CD4-positive, alpha-beta T cell (primary cell): ENCODE results near the gene UGT3A1. TPM values are rescaled to one million over a fixed set of nuclear protein-coding genes. Genes with fewer than 3 reads are reported as not detected.
"Not testable (repeated sequence)": the region's sequence is repeated elsewhere in the genome, so short reads cannot be mapped to it uniquely, and the experiment has no call there.

Source experiments
- ATAC-seq: fragments of 200-7000 bp; cut with Tn5 transposase; one replicate; pipeline ENCODE4 v1.10.0; 2022; ENCODE audit warnings: mild to moderate bottlenecking; ENCODE audit not compliant: poor library complexity
- CTCF ChIA-PET: fragments of 350-600 bp; sonication (Branson Sonifier 250); formaldehyde crosslinking; loops from one replicate; lab custom pipeline; 2021; ENCODE audit warnings: antibody characterized with exemption, inconsistent platforms; lab: Charles Lee
- POLR2A ChIA-PET: fragments of 350-600 bp; sonication (Branson Sonifier 250); formaldehyde crosslinking; loops from one replicate; lab custom pipeline; 2021; ENCODE audit warnings: antibody characterized with exemption, inconsistent platforms; lab: Charles Lee
- DNase-seq, 14 experiments: peaks; one replicate each; pipeline ENCODE4 v3.0.0-alpha.2; 2013 to 2020; ENCODE audit warnings: mixed read lengths in 2 of 14
- H3K27ac ChIP-seq, 2 donors: one replicate each; pipeline versions ENCODE4 v1.5.1 to v1.7.0; 2013; ENCODE audit warnings: low read length in 2 of 2, low read depth in 1 of 2, mild to moderate bottlenecking in 1 of 2
- H3K27me3 ChIP-seq, 2 experiments: 1 replicate in 1 of 2; 2 replicates in 1 of 2; pipeline versions ENCODE4 v1.6.1 to v1.7.0; 2013; ENCODE audit warnings: low read length in 2 of 2, control low read depth in 1 of 2, mild to moderate bottlenecking in 1 of 2, moderate library complexity in 1 of 2; ENCODE audit not compliant: insufficient read depth in 2 of 2, control insufficient read depth in 1 of 2
- H3K36me3 ChIP-seq: one replicate; pipeline ENCODE4 v1.6.1; 2013; ENCODE audit warnings: low read length, control low read depth; ENCODE audit not compliant: insufficient read depth
- H3K4me1 ChIP-seq: one replicate; pipeline ENCODE4 v1.6.1; 2013; ENCODE audit warnings: low read length, control low read depth; ENCODE audit not compliant: insufficient read depth
- H3K4me3 ChIP-seq: one replicate; pipeline ENCODE4 v1.5.1; 2013; ENCODE audit warnings: mild to moderate bottlenecking, low read length, moderate library complexity
- H3K9me3 ChIP-seq, 2 experiments: 1 replicate in 1 of 2; 2 replicates in 1 of 2; pipeline versions ENCODE4 v1.6.1 to v1.7.0; 2013; ENCODE audit warnings: low read length in 2 of 2, mild to moderate bottlenecking in 2 of 2, control low read depth in 1 of 2, moderate library complexity in 1 of 2; ENCODE audit not compliant: control insufficient read depth in 1 of 2, insufficient read depth in 1 of 2
- H3K27ac Mint-ChIP-seq: one replicate; pipeline ENCODE4 v1.8.0; 2020; ENCODE audit warnings: mixed read lengths
- H3K27me3 Mint-ChIP-seq: one replicate; pipeline ENCODE4 v1.8.0; 2021; ENCODE audit warnings: mixed read lengths
- H3K36me3 Mint-ChIP-seq: one replicate; pipeline ENCODE4 v1.8.0; 2021; ENCODE audit warnings: low read depth, mixed read lengths
- H3K4me1 Mint-ChIP-seq: one replicate; pipeline ENCODE4 v1.8.0; 2021; ENCODE audit warnings: low read depth, mixed read lengths
- H3K4me3 Mint-ChIP-seq: one replicate; pipeline ENCODE4 v1.8.0; 2020; ENCODE audit warnings: mild to moderate bottlenecking, mixed read lengths
- H3K9me3 Mint-ChIP-seq: one replicate; pipeline ENCODE4 v1.8.0; 2020; ENCODE audit warnings: mixed read lengths
- CTCF ChIP-seq: fragments of 200-600 bp; IDR thresholded peaks from one replicate; pipeline ENCODE4 v1.8.0; 2022; ENCODE audit warnings: antibody characterized with exemption, mild to moderate bottlenecking
- intact Hi-C, 2 experiments: fragments of 100-400 bp; cut with DNase I in 1 of 2; cut with micrococcal nuclease in 1 of 2; formaldehyde crosslinking; loops; one replicate each; pipeline versions ENCODE4 v1.15.1 to v1.9.0; 2023 to 2025; cut with DNase I, micrococcal nuclease
- total RNA-seq, 174 experiments: library from RNA in 2 of 174; stranded (reverse) in 2 of 174; gene quantifications; one replicate each; pipeline ENCODE4 v1.2.3 and lab custom pipeline; 2021 to 2026

Gene UGT3A1
- total RNA-seq, 2 experiments from 2014 or later = not detected

- TF ChIP-seq CTCF = no peak
- POLR2A ChIA-PET = no interaction called here
- Mint-ChIP-seq H3K36me3 (no peaks in the 10 kb centered on the region), H3K27ac (no peak overlapping the region), H3K4me1 (no peaks in the 10 kb centered on the region), H3K4me3 (no peak overlapping the region), H3K27me3 (peaks cover 25% of the 10 kb centered on the region), H3K9me3 (peaks cover 4% of the 10 kb centered on the region)
- ATAC-seq = no peak
- Histone ChIP-seq H3K9me3 (peaks cover 0 to 3% of the 10 kb centered on the region in 2 experiments), H3K4me3 (no peak overlapping the region), H3K36me3 (no peaks in the 10 kb centered on the region), H3K27ac (no peak overlapping the region), H3K27me3 (no peaks in the 10 kb centered on the region), H3K4me1 (no peaks in the 10 kb centered on the region)
- DNase-seq = no peak
- intact Hi-C loops = loop anchor here in 1 of 2 experiments (2.0 kb wide), 1 partner anchor 54 kb away; no protein-coding TSS in a partner anchor
- CTCF ChIA-PET = no interaction called here
Measured at GRCh38 chr5:36026706-36027465, 35.7 kb upstream of the UGT3A1 start.

GRCh38 chr5:36022246-36022645 is 31.1 kb upstream of the UGT3A1 start:
- peaks cover 27% of the 10 kb centered on the region for H3K27me3 Mint-ChIP-seq
- H3K4me1 ChIP-seq, H3K4me1 Mint-ChIP-seq, DNase-seq, POLR2A ChIA-PET, H3K36me3 Mint-ChIP-seq, intact Hi-C loops, H3K4me3 ChIP-seq, ATAC-seq, H3K27ac Mint-ChIP-seq, H3K9me3 ChIP-seq, H3K27me3 ChIP-seq, H3K36me3 ChIP-seq, H3K9me3 Mint-ChIP-seq, H3K4me3 Mint-ChIP-seq, H3K27ac ChIP-seq: not testable (repeated sequence)
- CTCF ChIA-PET = interaction anchor here (0.9 kb wide), 1 partner anchor 10 kb away, joined by 3 read pairs; no protein-coding TSS in a partner anchor

- H3K36me3 ChIP-seq, H3K4me1 ChIP-seq, ATAC-seq, H3K27ac ChIP-seq, DNase-seq, CTCF ChIA-PET, intact Hi-C loops, H3K9me3 Mint-ChIP-seq, POLR2A ChIA-PET, H3K27ac Mint-ChIP-seq, H3K36me3 Mint-ChIP-seq, H3K27me3 ChIP-seq, H3K4me3 Mint-ChIP-seq, H3K4me1 Mint-ChIP-seq, H3K4me3 ChIP-seq: not testable (repeated sequence)
- peaks cover 14% of the 10 kb centered on the region for H3K27me3 Mint-ChIP-seq
- peaks cover 11 to 13% of the 10 kb centered on the region in 2 experiments for H3K9me3 ChIP-seq
Measured at GRCh38 chr5:36019584-36019983, 28.4 kb upstream of the UGT3A1 start.

- Mint-ChIP-seq H3K27ac (no peak overlapping the region), H3K4me3 (no peak overlapping the region), H3K9me3 (peaks cover 16% of the 10 kb centered on the region), H3K4me1 (no peaks in the 10 kb centered on the region), H3K36me3 (peaks cover 3% of the 10 kb centered on the region), H3K27me3 (peaks cover 6% of the 10 kb centered on the region)
- Histone ChIP-seq H3K27ac (no peak overlapping the region), H3K4me1 (no peaks in the 10 kb centered on the region), H3K9me3 (peaks cover 19 to 21% of the 10 kb centered on the region in 2 experiments), H3K36me3 (no peaks in the 10 kb centered on the region), H3K4me3 (no peak overlapping the region), H3K27me3 (no peaks in the 10 kb centered on the region)
- intact Hi-C loops = no loop called here
- no peak for TF ChIP-seq CTCF
- POLR2A ChIA-PET = no interaction called here
- DNase-seq (no peak), ATAC-seq (no peak)
- CTCF ChIA-PET = no interaction called here
Measured at GRCh38 chr5:36017622-36018021, 26.4 kb upstream of the UGT3A1 start.
